T-cell (primary cell): ENCODE results near the gene DYNC2H1. TPM values are rescaled to one million over a fixed set of nuclear protein-coding genes. Genes with fewer than 3 reads are reported as not detected.

Experiments used
- ATAC-seq, 4 experiments: fragments of 200-7000 bp in 3 of 4; fragments of 150-1000 bp in 1 of 4; cut with Tn5 transposase; replicated peaks in 1 of 4; 1 replicate in 3 of 4; 2 replicates in 1 of 4; pipeline ENCODE4 v1.10.0; 2021; ENCODE audit warnings: moderate library complexity in 3 of 4, mild to moderate bottlenecking in 2 of 4, moderate number of reproducible peaks in 1 of 4
- CTCF ChIA-PET, 2 donors: fragments of 300-600 bp; sonication (Branson Sonifier 250); formaldehyde crosslinking; loops; one replicate each; lab custom pipeline; 2022; ENCODE audit warnings: antibody characterized with exemption in 2 of 2; lab: Charles Lee
- POLR2A ChIA-PET, 2 donors: fragments of 300-600 bp; sonication (Branson Sonifier 250); formaldehyde crosslinking; loops; one replicate each; lab custom pipeline; 2022; ENCODE audit warnings: antibody characterized with exemption in 2 of 2; lab: Charles Lee
- DNase-seq, 35 experiments: peaks; one replicate each; pipeline versions ENCODE4 v3.0.0 to v3.0.0-alpha.2; 2013 to 2023
- H3K27ac ChIP-seq: one replicate; pipeline ENCODE4 v1.5.1; 2013; ENCODE audit warnings: low read length
- H3K27me3 ChIP-seq, 2 experiments: replicated peaks in 1 of 2; 1 replicate in 1 of 2; 2 replicates in 1 of 2; pipeline versions ENCODE4 v1.6.1 to v1.7.0; 2013; ENCODE audit warnings: low read length in 1 of 2, mixed read lengths in 1 of 2; ENCODE audit not compliant: control insufficient read depth in 2 of 2, insufficient read depth in 2 of 2; ENCODE audit errors: extremely low read depth in 1 of 2
- H3K36me3 ChIP-seq, 2 donors: 1 replicate in 1 of 2; 2 replicates in 1 of 2; pipeline versions ENCODE4 v1.6.1 to v1.7.0; 2013; ENCODE audit warnings: low read length in 1 of 2; ENCODE audit not compliant: control insufficient read depth in 2 of 2, insufficient read depth in 1 of 2; ENCODE audit errors: extremely low read depth in 1 of 2
- H3K4me1 ChIP-seq, 2 experiments: 1 replicate in 1 of 2; 2 replicates in 1 of 2; pipeline versions ENCODE4 v1.6.1 to v1.7.0; 2013; ENCODE audit warnings: low read length in 2 of 2, mixed read lengths in 1 of 2; ENCODE audit not compliant: insufficient read depth in 2 of 2, control insufficient read depth in 1 of 2; ENCODE audit errors: extremely low read depth in 1 of 2
- H3K4me3 ChIP-seq, 2 donors: 1 replicate in 1 of 2; 2 replicates in 1 of 2; pipeline versions ENCODE4 v1.5.1 to v1.7.0; 2013; ENCODE audit warnings: mild to moderate bottlenecking in 2 of 2, low read length in 1 of 2, moderate library complexity in 1 of 2; ENCODE audit not compliant: control insufficient read depth in 1 of 2; ENCODE audit errors: extremely low read depth in 1 of 2
- H3K9me3 ChIP-seq: 2 replicates; pipeline ENCODE4 v1.7.0; 2013
- H3K27ac Mint-ChIP-seq, 2 donors: one replicate each; pipeline ENCODE4 v1.8.0; 2020 to 2021; ENCODE audit warnings: mild to moderate bottlenecking in 2 of 2, mixed read lengths in 2 of 2
- H3K27me3 Mint-ChIP-seq, 2 donors: one replicate each; pipeline ENCODE4 v1.8.0; 2021 to 2022; ENCODE audit warnings: mixed read lengths in 2 of 2
- H3K36me3 Mint-ChIP-seq: one replicate; pipeline ENCODE4 v1.8.0; 2021; ENCODE audit warnings: mixed read lengths
- H3K4me1 Mint-ChIP-seq, 3 donors: one replicate each; pipeline ENCODE4 v1.8.0; 2020 to 2022; ENCODE audit warnings: mixed read lengths in 3 of 3, mild to moderate bottlenecking in 1 of 3
- H3K4me3 Mint-ChIP-seq, 3 donors: one replicate each; pipeline ENCODE4 v1.8.0; 2020 to 2022; ENCODE audit warnings: mild to moderate bottlenecking in 3 of 3, mixed read lengths in 3 of 3, moderate library complexity in 3 of 3
- H3K9me3 Mint-ChIP-seq, 3 donors: one replicate each; pipeline ENCODE4 v1.8.0; 2020 to 2022; ENCODE audit warnings: mixed read lengths in 3 of 3
- WGBS: methylation state at CpG from one replicate; pipeline ENCODE4 v1.1.5; 2013; ENCODE audit warnings: missing lambda C conversion rate; ENCODE audit not compliant: insufficient coverage; 5-methylcytosine and 5-hydroxymethylcytosine counted together
- total RNA-seq, 35 experiments: library from RNA in 6 of 35; stranded (reverse) in 6 of 35; fragments of 120-200 nt in 1 of 35; gene quantifications; one replicate each; pipeline versions ENCODE4 v1.2.1 to v1.2.4 and lab custom pipeline; 2013 to 2026

Gene DYNC2H1
- total RNA-seq, 5 donors from 2014 or later (not counting 1 experiment from before 2014, with no cell fraction given), result 2.6 to 4.4 (median 3.2) TPM

DNA sequence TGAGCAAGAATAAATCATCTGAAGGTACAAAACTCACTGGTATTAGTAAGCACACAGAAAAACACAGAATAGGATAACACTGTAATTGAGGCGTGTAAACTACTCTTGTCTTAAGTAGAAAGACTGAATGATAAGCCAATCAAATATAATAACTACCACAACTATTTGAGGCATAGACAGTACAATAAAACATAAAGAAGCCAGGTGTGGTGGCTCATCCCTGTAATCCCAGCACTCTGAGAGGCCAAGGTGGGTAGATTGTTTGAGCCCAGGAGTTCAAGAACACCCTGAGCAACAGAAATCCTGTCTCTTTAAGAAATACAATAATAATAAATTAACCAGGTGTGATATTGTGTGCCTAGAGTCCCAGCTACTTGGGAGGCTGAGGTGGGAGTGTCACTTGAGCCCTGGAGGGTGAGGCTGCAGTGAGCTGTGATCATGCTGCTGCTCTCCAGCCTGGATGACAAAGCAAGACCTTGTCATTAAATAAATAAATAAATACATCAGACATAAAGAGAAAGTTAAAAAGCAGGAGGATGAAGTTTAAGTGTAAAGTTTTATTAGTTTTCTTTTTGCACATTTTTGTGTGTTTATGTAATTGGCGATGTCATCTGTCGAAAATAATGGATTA is 390.6 kb downstream of the DYNC2H1 start:
- no CpG with 5 or more reads among the region's 3 CpGs for WGBS
- no peak overlapping the region for H3K4me3 ChIP-seq
- H3K4me3 Mint-ChIP-seq, result no peak overlapping the region
- no peaks in the 10 kb centered on the region for H3K4me1 Mint-ChIP-seq
- H3K36me3 ChIP-seq, result no peaks in the 10 kb centered on the region
- no peak for ATAC-seq
- no peak for DNase-seq
- no peaks in the 10 kb centered on the region for H3K36me3 Mint-ChIP-seq
- ChIA-PET POLR2A (no interaction called here), CTCF (no interaction called here)
- no peaks in the 10 kb centered on the region for H3K4me1 ChIP-seq
- H3K9me3 ChIP-seq, result no peaks in the 10 kb centered on the region
- H3K9me3 Mint-ChIP-seq, result peaks cover 0 to 30% (median 2%) of the 10 kb centered on the region in 3 donors
- peaks cover 0 to 3% of the 10 kb centered on the region in 2 experiments for H3K27me3 ChIP-seq
- no peak overlapping the region for H3K27ac ChIP-seq
- H3K27me3 Mint-ChIP-seq, result no peaks in the 10 kb centered on the region
- H3K27ac Mint-ChIP-seq, result no peak overlapping the region

DNA sequence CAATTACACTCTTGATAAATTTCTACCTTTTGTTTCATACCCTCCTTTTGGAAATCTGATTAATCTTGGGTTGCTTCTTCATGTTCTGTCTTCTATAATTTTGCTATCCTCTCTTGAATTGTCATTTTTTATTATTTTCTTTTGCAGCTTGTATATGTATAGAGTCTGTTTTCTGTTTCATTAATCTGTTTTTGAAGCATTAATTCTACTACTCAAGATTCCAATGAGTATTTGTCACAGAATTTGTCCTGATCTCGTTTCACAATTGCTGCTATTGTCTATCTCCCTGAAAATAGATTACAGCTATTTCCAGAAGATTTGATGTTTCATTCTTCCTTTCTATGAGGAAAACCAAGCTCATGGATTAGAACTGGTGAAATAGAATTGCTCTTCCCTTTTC is 406.1 kb downstream of the DYNC2H1 start:
- no peaks in the 10 kb centered on the region for H3K36me3 ChIP-seq
- no peak for DNase-seq
- ChIA-PET CTCF (no interaction called here), POLR2A (no interaction called here)
- H3K4me1 Mint-ChIP-seq, result no peaks in the 10 kb centered on the region
- H3K4me3 Mint-ChIP-seq, result no peak overlapping the region
- no peaks in the 10 kb centered on the region for H3K4me1 ChIP-seq
- H3K9me3 ChIP-seq, result no peaks in the 10 kb centered on the region
- H3K4me3 ChIP-seq, result no peak overlapping the region
- ATAC-seq, result no peak
- H3K36me3 Mint-ChIP-seq, result no peaks in the 10 kb centered on the region
- H3K27me3 ChIP-seq, result no peaks in the 10 kb centered on the region
- H3K27me3 Mint-ChIP-seq, result no peaks in the 10 kb centered on the region
- peaks cover 0 to 10% (median 0%) of the 10 kb centered on the region in 3 donors for H3K9me3 Mint-ChIP-seq
- no peak overlapping the region for H3K27ac Mint-ChIP-seq
- WGBS, result no CpG with 5 or more reads among the region's 1 CpG
- H3K27ac ChIP-seq, result no peak overlapping the region

DNA sequence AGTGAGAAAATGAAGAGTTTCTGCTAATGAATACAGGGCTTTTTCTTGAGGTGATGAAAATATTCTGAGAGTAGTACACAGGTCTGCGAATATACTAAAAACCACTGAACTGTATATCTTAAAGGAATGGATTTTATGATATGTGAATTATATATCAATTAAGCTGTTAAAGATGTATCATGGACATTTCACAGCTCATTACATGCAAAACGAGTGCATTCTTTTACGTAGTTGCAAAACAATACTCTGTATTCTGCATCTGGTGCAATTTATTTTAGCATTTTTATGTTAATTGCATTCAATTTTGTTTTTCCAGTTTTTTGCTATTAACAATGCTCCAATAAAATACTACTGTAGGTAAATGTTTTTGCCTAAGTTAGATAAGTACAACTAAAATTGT is 411.6 kb downstream of the DYNC2H1 start:
- Mint-ChIP-seq H3K27me3 (no peaks in the 10 kb centered on the region), H3K4me3 (no peak overlapping the region), H3K27ac (no peak overlapping the region), H3K36me3 (no peaks in the 10 kb centered on the region), H3K9me3 (peaks cover 0 to 3% (median 0%) of the 10 kb centered on the region in 3 donors), H3K4me1 (no peaks in the 10 kb centered on the region)
- H3K27me3 ChIP-seq, result no peaks in the 10 kb centered on the region
- no peaks in the 10 kb centered on the region for H3K4me1 ChIP-seq
- CTCF ChIA-PET, result no interaction called here
- no CpG with 5 or more reads among the region's 3 CpGs for WGBS
- H3K27ac ChIP-seq, result no peak overlapping the region
- POLR2A ChIA-PET, result no interaction called here
- H3K9me3 ChIP-seq, result no peaks in the 10 kb centered on the region
- ATAC-seq, result no peak
- DNase-seq, result no peak
- H3K4me3 ChIP-seq, result no peak overlapping the region
- H3K36me3 ChIP-seq, result no peaks in the 10 kb centered on the region

DNA sequence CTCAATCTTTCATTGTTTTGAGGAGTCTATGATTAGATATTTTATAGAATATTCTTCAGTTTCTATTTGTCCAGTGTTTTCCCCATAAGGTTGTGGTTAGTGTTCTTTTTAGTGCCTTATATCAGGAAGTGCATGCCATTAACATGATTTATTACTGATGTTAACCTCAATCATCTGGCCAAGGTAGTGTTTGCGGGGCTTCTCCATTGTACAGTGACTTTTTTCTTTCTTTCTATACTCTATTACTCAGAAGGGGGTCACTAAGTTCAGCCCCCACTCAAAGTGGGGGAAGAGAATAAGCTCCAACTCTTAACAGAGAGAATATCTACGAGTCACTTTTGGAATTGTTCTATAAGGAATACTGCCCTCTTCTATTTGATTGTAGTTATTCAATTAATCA is 415.8 kb downstream of the DYNC2H1 start:
- ChIA-PET POLR2A (no interaction called here), CTCF (no interaction called here)
- WGBS, result no CpG with 5 or more reads among the region's 2 CpGs
- Histone ChIP-seq H3K4me3 (no peak overlapping the region), H3K4me1 (no peaks in the 10 kb centered on the region), H3K27ac (no peak overlapping the region), H3K27me3 (peaks cover 0 to 3% of the 10 kb centered on the region in 2 experiments), H3K9me3 (no peaks in the 10 kb centered on the region), H3K36me3 (no peaks in the 10 kb centered on the region)
- no peak overlapping the region for H3K27ac Mint-ChIP-seq
- no peak for DNase-seq
- no peaks in the 10 kb centered on the region for H3K36me3 Mint-ChIP-seq
- H3K27me3 Mint-ChIP-seq, result no peaks in the 10 kb centered on the region
- no peak overlapping the region for H3K4me3 Mint-ChIP-seq
- peaks cover 0 to 3% (median 0%) of the 10 kb centered on the region in 3 donors for H3K9me3 Mint-ChIP-seq
- H3K4me1 Mint-ChIP-seq, result no peaks in the 10 kb centered on the region
- no peak for ATAC-seq

DNA sequence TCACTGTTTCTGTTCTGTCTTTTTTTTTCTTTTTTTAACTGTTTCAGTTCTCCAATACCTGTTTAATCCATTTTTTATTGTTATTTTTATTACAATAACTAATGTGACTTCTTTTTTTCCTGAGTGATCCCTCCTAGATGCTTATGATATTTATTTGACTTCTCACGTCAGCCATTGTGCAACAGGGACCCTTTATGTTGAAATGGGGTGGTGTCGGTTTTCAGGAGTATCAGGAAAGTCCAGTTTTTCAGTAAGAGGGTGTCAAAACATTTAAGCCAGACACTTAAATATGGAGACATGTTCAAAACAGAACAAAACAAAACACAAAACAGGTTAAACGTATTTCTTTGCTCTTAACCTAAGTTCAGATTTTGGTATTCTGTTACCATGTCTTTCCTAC is 418.8 kb downstream of the DYNC2H1 start:
- ChIA-PET CTCF (no interaction called here), POLR2A (interaction anchor here in 1 of 2 donors (0.6 kb wide), 1 partner anchor 67 kb away, joined by 7 read pairs; no protein-coding TSS in a partner anchor)
- Mint-ChIP-seq H3K4me1 (no peaks in the 10 kb centered on the region), H3K27me3 (peaks cover 0 to 4% of the 10 kb centered on the region in 2 donors), H3K27ac (no peak overlapping the region), H3K9me3 (peaks cover 0 to 3% (median 0%) of the 10 kb centered on the region in 3 donors), H3K36me3 (no peaks in the 10 kb centered on the region), H3K4me3 (no peak overlapping the region)
- Histone ChIP-seq H3K27ac (no peak overlapping the region), H3K36me3 (no peaks in the 10 kb centered on the region), H3K9me3 (no peaks in the 10 kb centered on the region), H3K4me1 (no peaks in the 10 kb centered on the region), H3K4me3 (no peak overlapping the region), H3K27me3 (peaks cover 0 to 3% of the 10 kb centered on the region in 2 experiments)
- WGBS, result no CpG with 5 or more reads among the region's 3 CpGs
- ATAC-seq (no peak), DNase-seq (no peak)

DNA sequence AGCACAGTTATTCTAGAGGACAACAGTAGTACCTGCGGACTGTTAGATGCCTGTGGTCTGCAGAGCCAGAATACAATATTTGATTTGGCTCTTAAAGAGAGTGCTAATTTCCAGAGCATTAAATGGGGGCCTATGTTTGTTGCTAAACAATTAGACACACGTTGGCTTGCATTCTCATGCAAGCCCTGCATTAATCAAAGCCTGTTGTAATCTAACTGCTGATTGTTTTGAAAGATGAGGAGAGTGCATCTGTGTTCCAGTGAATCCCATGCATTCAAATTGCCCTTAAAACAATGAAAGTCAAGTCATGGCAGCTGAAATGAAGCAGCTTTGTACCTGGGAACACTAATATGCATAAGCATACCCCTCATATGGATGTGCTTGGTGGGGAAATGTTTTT is 419.4 kb downstream of the DYNC2H1 start:
- Histone ChIP-seq H3K4me1 (no peaks in the 10 kb centered on the region), H3K9me3 (no peaks in the 10 kb centered on the region), H3K27ac (no peak overlapping the region), H3K27me3 (peaks cover 0 to 3% of the 10 kb centered on the region in 2 experiments), H3K4me3 (no peak overlapping the region), H3K36me3 (no peaks in the 10 kb centered on the region)
- no peak overlapping the region for H3K4me3 Mint-ChIP-seq
- H3K36me3 Mint-ChIP-seq, result no peaks in the 10 kb centered on the region
- H3K27me3 Mint-ChIP-seq, result peaks cover 0 to 8% of the 10 kb centered on the region in 2 donors
- no peak overlapping the region for H3K27ac Mint-ChIP-seq
- ATAC-seq, result no peak
- ChIA-PET POLR2A (interaction anchor here in 1 of 2 donors (0.6 kb wide), 1 partner anchor 68 kb away, joined by 7 read pairs; no protein-coding TSS in a partner anchor), CTCF (no interaction called here)
- peaks cover 0 to 3% (median 0%) of the 10 kb centered on the region in 3 donors for H3K9me3 Mint-ChIP-seq
- DNase-seq, result no peak
- 29% methylated on average over 1 of the region's 2 CpGs for WGBS
- H3K4me1 Mint-ChIP-seq, result no peaks in the 10 kb centered on the region
